Esophagus muscularis mucosa (tissue), 4 donors: ENCODE measurements around the gene EMC8. TPM values are rescaled to one million over a fixed set of nuclear protein-coding genes. Genes with fewer than 3 reads are reported as not detected.

Experiments used
- DNase-seq: peaks from one replicate; pipeline ENCODE4 v3.0.0-alpha.2; 2017; ENCODE audit errors: extremely low spot score
- H3K27ac ChIP-seq, 4 donors: fragments of 200-600 bp; sonication (generic); replicated peaks in 1 of 4; 1 replicate in 3 of 4; 2 replicates in 1 of 4; pipeline ENCODE4 v1.5.1; 2016 to 2019; ENCODE audit warnings: mild to moderate bottlenecking in 1 of 4
- H3K27me3 ChIP-seq, 4 donors: fragments of 200-600 bp; sonication (generic); one replicate each; pipeline versions ENCODE4 v1.5.1 to v1.6.0; 2016 to 2019
- H3K36me3 ChIP-seq, 4 donors: fragments of 200-600 bp; sonication (generic); one replicate each; pipeline ENCODE4 v1.5.1; 2016 to 2019
- H3K4me1 ChIP-seq, 4 donors: fragments of 200-600 bp; sonication (generic); one replicate each; pipeline ENCODE4 v1.5.1; 2016 to 2019
- H3K4me3 ChIP-seq, 4 donors: fragments of 200-600 bp; sonication (generic); 1 replicate in 2 of 4; 2 replicates in 2 of 4; pipeline ENCODE4 v1.5.1; 2016 to 2019; ENCODE audit warnings: mild to moderate bottlenecking in 4 of 4, moderate library complexity in 1 of 4
- H3K9me3 ChIP-seq, 4 donors: fragments of 200-600 bp; sonication (generic); 1 replicate in 3 of 4; 2 replicates in 1 of 4; pipeline ENCODE4 v1.5.1; 2016 to 2019
- CTCF ChIP-seq, 3 experiments: fragments of 200-600 bp in 2 of 3; fragments of 450-650 bp in 1 of 3; sonication (generic) in 2 of 3; IDR thresholded peaks; one replicate each; pipeline ENCODE4 v1.5.1; 2017 to 2019; ENCODE audit warnings: antibody characterized with exemption in 3 of 3, mild to moderate bottlenecking in 2 of 3, moderate library complexity in 1 of 3
- EP300 ChIP-seq: sonication (generic); formaldehyde crosslinking; IDR thresholded peaks from one replicate; pipeline ENCODE4 v1.6.1; 2017; ENCODE audit warnings: antibody characterized with exemption
- POLR2A ChIP-seq: fragments of 450-650 bp; IDR thresholded peaks from one replicate; pipeline ENCODE4 v1.6.1; 2017; ENCODE audit warnings: antibody characterized with exemption, moderate library complexity, mild to moderate bottlenecking, low read depth
- POLR2AphosphoS5 ChIP-seq, 2 donors: sonication (generic); formaldehyde crosslinking; IDR thresholded peaks; one replicate each; pipeline ENCODE4 v1.6.1; 2017; ENCODE audit warnings: antibody characterized with exemption in 2 of 2
- WGBS: methylation state at CpG from one replicate; pipeline ENCODE4 v1.1.5; 2018; 5-methylcytosine and 5-hydroxymethylcytosine counted together
- intact Hi-C: fragments of 100-400 bp; cut with DNase I; formaldehyde crosslinking; loops from one replicate; pipeline ENCODE4 v1.15.1; 2023
- small RNA-seq, 3 donors: library from RNA; depleted of rRNA; stranded (forward); fragments of <200 nt; gene quantifications; one replicate each; pipeline ENCODE3, GENCODE V24; 2016
- total RNA-seq, 4 donors: library from RNA; depleted of rRNA; stranded (reverse); fragments of >200 nt; gene quantifications; one replicate each; pipeline versions ENCODE4 v1.1.0 to v1.2.1, GENCODE V29; 2016

The EMC8 gene
- total RNA-seq, 4 donors from 2014 or later: 26.0 to 41.3 (median 27.6) TPM

GRCh38 chr16:85729452-85730185 lies 69.7 kb downstream of the EMC8 start:
- Histone ChIP-seq H3K4me1 (no peaks in the 10 kb centered on the region), H3K4me3 (no peak overlapping the region), H3K36me3 (no peaks in the 10 kb centered on the region), H3K27me3 (no peaks in the 10 kb centered on the region), H3K27ac (no peak overlapping the region), H3K9me3 (no peaks in the 10 kb centered on the region)
- no peak for TF ChIP-seq CTCF (IDR thresholded peaks at IDR 0.05)
- TF ChIP-seq EP300: no peak
- no peak for TF ChIP-seq POLR2A
- TF ChIP-seq POLR2AphosphoS5 (IDR thresholded peaks at IDR 0.05): no peak
- DNase-seq: no peak
- WGBS: 74% methylated on average over 16 of the region's 16 CpGs
- intact Hi-C loops: no loop called here

GRCh38 chr16:85728879-85729278 lies 70.5 kb downstream of the EMC8 start:
- H3K9me3 ChIP-seq: no peaks in the 10 kb centered on the region

More at GRCh38 chr16:85728879-85729278, 70.5 kb downstream of the EMC8 start:
- H3K27me3 ChIP-seq: no peaks in the 10 kb centered on the region
- H3K36me3 ChIP-seq: no peaks in the 10 kb centered on the region
- no peak overlapping the region for H3K27ac ChIP-seq
- no peak for TF ChIP-seq CTCF (IDR thresholded peaks at IDR 0.05)
- no peak for TF ChIP-seq POLR2AphosphoS5 (IDR thresholded peaks at IDR 0.05)
- no peak for TF ChIP-seq POLR2A
- no peak for TF ChIP-seq EP300
- no peak overlapping the region for H3K4me3 ChIP-seq
- intact Hi-C loops: no loop called here
- no peaks in the 10 kb centered on the region for H3K4me1 ChIP-seq
- DNase-seq: no peak
- WGBS: 92% methylated on average over 2 of the region's 7 CpGs

Small RNA genes within 50 kb of the gene (small RNA-seq; reads per million reads assigned to genes)
- gene RNU1-103P: 0 reads per million in 3 donors

Other genes starting within 250 kb of the EMC8 start
- gene GSE1, start 186.2 kb downstream of the EMC8 start, total RNA-seq: 10 to 100 TPM; 45.4 to 79.4 (median 49.5) TPM
- under 1 TPM in 2 of 4 donors, not detected in 2; 0.17 to 0.84 TPM for gene GINS2, start 110.6 kb downstream of the EMC8 start, total RNA-seq
- 1 to 10 TPM in 1 of 4 donors, under 1 TPM in 2, not detected in 1; 0.83 to 2.4 (median 0.83) TPM for gene C16orf74, start 48.4 kb downstream of the EMC8 start, total RNA-seq
- 100 to 1,000 TPM; 555 to 640 (median 575) TPM for gene COX4I1, start 151 bp upstream of the EMC8 start, total RNA-seq
- 10 to 100 TPM in 2 of 4 donors, 1 to 10 TPM in 2; 5.1 to 12.9 (median 10.4) TPM for gene IRF8, start 99.6 kb upstream of the EMC8 start, total RNA-seq